PFSK-1 (cell line): ENCODE data around the gene SEPSECS.

ENCODE experiments used
- POLR2AphosphoS5 ChIP-seq: IDR thresholded peaks from 2 replicates; pipeline ENCODE4 v1.6.1; 2012; ENCODE audit warnings: low read depth, mild to moderate bottlenecking, control low read depth, low read length, moderate library complexity
- SIN3A ChIP-seq: IDR thresholded peaks from 2 replicates; pipeline ENCODE4 v1.6.1; 2012; ENCODE audit warnings: mild to moderate bottlenecking, low read length, moderate library complexity, borderline replicate concordance; ENCODE audit not compliant: insufficient read depth
- TAF1 ChIP-seq: IDR thresholded peaks from 2 replicates; pipeline ENCODE4 v1.6.1; 2012; ENCODE audit warnings: low read length, control low read depth, borderline replicate concordance; ENCODE audit not compliant: insufficient read depth
- TF ChIP-seq, protein P1 (sequence below), 2 experiments: IDR thresholded peaks; 2 replicates each; pipeline versions ENCODE4 v1.6.1 to v1.8.0; 2011 to 2012; ENCODE audit warnings: low read depth in 2 of 2, low read length in 2 of 2, control low read depth in 1 of 2, inconsistent platforms in 1 of 2, mild to moderate bottlenecking in 1 of 2, moderate library complexity in 1 of 2; ENCODE audit not compliant: insufficient read depth in 1 of 2

DNA sequence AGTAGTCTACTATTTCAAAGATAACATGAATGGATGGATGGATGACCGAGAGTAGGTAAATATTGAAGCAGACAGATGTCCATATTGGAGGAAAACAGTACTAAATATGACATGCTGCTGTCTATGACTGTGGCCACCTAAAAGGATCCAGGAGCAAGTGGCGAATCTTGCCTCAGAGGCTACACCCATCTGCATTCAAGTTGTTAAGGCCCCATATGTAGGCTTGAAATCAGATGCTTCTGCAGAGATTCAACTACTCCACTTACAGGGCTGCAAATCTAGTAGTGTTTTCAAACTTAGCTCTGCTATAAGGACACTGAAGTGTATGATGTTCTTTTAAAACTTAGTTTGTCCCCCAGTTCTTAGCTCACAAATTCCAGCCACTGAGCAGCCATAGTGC is 28.9 kb downstream of the SEPSECS start:
- TF ChIP-seq, protein P1, sequence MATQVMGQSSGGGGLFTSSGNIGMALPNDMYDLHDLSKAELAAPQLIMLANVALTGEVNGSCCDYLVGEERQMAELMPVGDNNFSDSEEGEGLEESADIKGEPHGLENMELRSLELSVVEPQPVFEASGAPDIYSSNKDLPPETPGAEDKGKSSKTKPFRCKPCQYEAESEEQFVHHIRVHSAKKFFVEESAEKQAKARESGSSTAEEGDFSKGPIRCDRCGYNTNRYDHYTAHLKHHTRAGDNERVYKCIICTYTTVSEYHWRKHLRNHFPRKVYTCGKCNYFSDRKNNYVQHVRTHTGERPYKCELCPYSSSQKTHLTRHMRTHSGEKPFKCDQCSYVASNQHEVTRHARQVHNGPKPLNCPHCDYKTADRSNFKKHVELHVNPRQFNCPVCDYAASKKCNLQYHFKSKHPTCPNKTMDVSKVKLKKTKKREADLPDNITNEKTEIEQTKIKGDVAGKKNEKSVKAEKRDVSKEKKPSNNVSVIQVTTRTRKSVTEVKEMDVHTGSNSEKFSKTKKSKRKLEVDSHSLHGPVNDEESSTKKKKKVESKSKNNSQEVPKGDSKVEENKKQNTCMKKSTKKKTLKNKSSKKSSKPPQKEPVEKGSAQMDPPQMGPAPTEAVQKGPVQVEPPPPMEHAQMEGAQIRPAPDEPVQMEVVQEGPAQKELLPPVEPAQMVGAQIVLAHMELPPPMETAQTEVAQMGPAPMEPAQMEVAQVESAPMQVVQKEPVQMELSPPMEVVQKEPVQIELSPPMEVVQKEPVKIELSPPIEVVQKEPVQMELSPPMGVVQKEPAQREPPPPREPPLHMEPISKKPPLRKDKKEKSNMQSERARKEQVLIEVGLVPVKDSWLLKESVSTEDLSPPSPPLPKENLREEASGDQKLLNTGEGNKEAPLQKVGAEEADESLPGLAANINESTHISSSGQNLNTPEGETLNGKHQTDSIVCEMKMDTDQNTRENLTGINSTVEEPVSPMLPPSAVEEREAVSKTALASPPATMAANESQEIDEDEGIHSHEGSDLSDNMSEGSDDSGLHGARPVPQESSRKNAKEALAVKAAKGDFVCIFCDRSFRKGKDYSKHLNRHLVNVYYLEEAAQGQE (IDR thresholded peaks at IDR 0.05; ENCODE audit: insufficient read depth in 1 of 2, low read depth in 2 of 2, low read length in 2 of 2) = no peak
- TF ChIP-seq SIN3A (no peak), TAF1 (no peak), POLR2AphosphoS5 (no peak)
